Measurements from ENCODE around the gene SLC7A11. TPM values are rescaled to one million over a fixed set of nuclear protein-coding genes. Genes with fewer than 3 reads are reported as not detected.

Gene SLC7A11
- 1 to 10 TPM in 1 of 3 donors, under 1 TPM in 1, not detected in 1; 0.07 to 1.4 TPM for total RNA-seq
- total RNA-seq (2013), result 0.27 TPM

DNA sequence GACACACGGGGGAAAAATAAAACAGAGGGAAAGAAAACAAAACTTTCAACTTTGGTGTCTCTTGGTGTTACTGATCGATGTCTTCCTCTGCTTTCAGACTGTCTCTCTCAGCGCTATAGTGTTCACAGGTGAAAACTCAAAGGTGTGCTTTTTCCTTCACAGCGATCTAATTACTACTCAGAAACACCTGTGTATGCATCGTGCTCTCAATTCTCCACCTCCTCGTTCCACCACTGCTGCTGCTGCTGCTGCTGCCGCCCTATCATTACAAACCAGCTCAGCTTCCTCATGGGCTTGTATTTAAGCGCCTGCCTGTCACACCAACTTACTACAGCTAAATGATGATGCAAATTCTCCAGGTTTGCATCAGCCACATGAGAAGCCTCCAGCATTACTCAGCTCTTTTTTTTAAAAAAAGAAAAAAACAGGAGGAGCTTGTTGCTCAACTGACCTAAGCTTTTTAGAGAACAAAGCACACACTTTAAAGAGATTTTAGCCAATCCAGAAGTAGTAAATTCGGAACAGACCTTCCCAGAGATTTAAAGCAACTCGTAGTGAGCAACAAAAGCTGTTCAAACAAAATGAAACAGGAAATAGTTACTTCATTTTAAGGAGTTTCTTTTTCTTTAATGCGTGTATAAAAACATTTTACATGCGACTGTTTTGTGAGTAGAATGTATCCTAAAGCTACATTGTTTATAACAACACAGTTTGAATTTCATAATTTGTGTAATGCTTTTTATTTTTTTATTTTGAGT, at the start of gene SLC7A11:
SLC7A11 (minus strand) TSS at position 274 of the 758 bp plus-strand sequence. CDS start 280 bp downstream, outside the sequence.
- no peaks in the 10 kb centered on the region for H3K27me3 Mint-ChIP-seq (ENCODE audit: low read depth in 2 of 2)
- H3K36me3 Mint-ChIP-seq, result no peaks in the 10 kb centered on the region
- Histone ChIP-seq H3K27ac (ENCODE audit: low read length) (no peak within 1 kb of the TSS), H3K9me3 (ENCODE audit: control insufficient read depth, insufficient read depth, low read length) (no peaks in the 10 kb centered on the region), H3K4me3 (ENCODE audit: low read length) (no peak within 1 kb of the TSS), H3K36me3 (ENCODE audit: control insufficient read depth, insufficient read depth, low read length) (no peaks in the 10 kb centered on the region), H3K27me3 (ENCODE audit: control insufficient read depth, insufficient read depth, low read length) (no peaks in the 10 kb centered on the region), H3K4me1 (ENCODE audit: control insufficient read depth, insufficient read depth, low read length) (peaks cover 7% of the 10 kb centered on the region)
- intact Hi-C loops (cut with micrococcal nuclease), result no loop called here
- no peaks in the 10 kb centered on the region for H3K9me3 Mint-ChIP-seq
- peaks cover 10 to 12% of the 10 kb centered on the region in 2 donors for H3K4me1 Mint-ChIP-seq
- TF ChIP-seq, protein P1, sequence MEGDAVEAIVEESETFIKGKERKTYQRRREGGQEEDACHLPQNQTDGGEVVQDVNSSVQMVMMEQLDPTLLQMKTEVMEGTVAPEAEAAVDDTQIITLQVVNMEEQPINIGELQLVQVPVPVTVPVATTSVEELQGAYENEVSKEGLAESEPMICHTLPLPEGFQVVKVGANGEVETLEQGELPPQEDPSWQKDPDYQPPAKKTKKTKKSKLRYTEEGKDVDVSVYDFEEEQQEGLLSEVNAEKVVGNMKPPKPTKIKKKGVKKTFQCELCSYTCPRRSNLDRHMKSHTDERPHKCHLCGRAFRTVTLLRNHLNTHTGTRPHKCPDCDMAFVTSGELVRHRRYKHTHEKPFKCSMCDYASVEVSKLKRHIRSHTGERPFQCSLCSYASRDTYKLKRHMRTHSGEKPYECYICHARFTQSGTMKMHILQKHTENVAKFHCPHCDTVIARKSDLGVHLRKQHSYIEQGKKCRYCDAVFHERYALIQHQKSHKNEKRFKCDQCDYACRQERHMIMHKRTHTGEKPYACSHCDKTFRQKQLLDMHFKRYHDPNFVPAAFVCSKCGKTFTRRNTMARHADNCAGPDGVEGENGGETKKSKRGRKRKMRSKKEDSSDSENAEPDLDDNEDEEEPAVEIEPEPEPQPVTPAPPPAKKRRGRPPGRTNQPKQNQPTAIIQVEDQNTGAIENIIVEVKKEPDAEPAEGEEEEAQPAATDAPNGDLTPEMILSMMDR (IDR thresholded peaks at IDR 0.05), result no peak
- peak within 1 kb of the TSS; percentile 68 for H3K4me3 Mint-ChIP-seq
- DNase-seq (peak in 1 of 2 donors; percentile 60), ATAC-seq (peak; percentile 67 to 94 (median 84))
- H3K27ac Mint-ChIP-seq, result no peak within 1 kb of the TSS
- 9% methylated on average over 10 of the region's 12 CpGs for WGBS (ENCODE audit: insufficient coverage)

- Histone ChIP-seq H3K36me3 (ENCODE audit: control insufficient read depth, insufficient read depth, low read length) (no peaks in the 10 kb centered on the region), H3K27ac (ENCODE audit: low read length) (no peak overlapping the region), H3K4me3 (ENCODE audit: low read length) (no peak overlapping the region), H3K9me3 (ENCODE audit: control insufficient read depth, insufficient read depth, low read length) (no peaks in the 10 kb centered on the region), H3K4me1 (ENCODE audit: control insufficient read depth, insufficient read depth, low read length) (no peaks in the 10 kb centered on the region), H3K27me3 (ENCODE audit: control insufficient read depth, insufficient read depth, low read length) (no peaks in the 10 kb centered on the region)
- no peaks in the 10 kb centered on the region for H3K4me1 Mint-ChIP-seq
- intact Hi-C loops (cut with micrococcal nuclease), result no loop called here
- peaks cover 3 to 4% of the 10 kb centered on the region in 2 donors for H3K9me3 Mint-ChIP-seq
- no peaks in the 10 kb centered on the region for H3K27me3 Mint-ChIP-seq (ENCODE audit: low read depth in 2 of 2)
- no peak overlapping the region for H3K4me3 Mint-ChIP-seq
- DNase-seq, result no peak
- no peaks in the 10 kb centered on the region for H3K36me3 Mint-ChIP-seq
- H3K27ac Mint-ChIP-seq, result no peak overlapping the region
- 92% methylated on average over 3 of the region's 3 CpGs for WGBS (ENCODE audit: insufficient coverage)
- ATAC-seq, result no peak
- TF ChIP-seq, protein P1 (IDR thresholded peaks at IDR 0.05), result no peak
Observed at GRCh38 chr4:138291431-138291830, 49.3 kb upstream of the SLC7A11 start.

DNA sequence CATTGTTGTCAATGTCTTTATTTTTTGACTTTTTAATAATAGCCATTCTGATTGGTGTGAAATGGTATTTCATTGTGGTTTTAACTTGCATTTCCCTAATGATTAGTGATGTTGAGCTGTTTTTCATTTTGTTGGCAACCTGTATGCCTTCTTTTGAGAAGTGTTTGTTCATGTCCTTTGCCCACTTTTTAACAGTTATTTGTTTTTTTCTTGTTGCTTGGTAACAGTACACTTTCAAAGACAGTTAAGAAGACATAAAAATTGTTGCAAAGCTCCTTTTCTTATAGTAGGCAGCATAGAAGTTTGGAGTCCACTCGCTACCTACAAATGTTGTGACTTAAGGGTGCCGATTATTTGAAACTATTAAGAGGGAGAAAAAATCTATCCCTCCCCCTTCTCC, 48.7 kb upstream of the SLC7A11 start:
- no peak overlapping the region for H3K27ac Mint-ChIP-seq
- H3K27me3 Mint-ChIP-seq (ENCODE audit: low read depth in 2 of 2), result no peaks in the 10 kb centered on the region
- H3K9me3 Mint-ChIP-seq, result peaks cover 3 to 4% of the 10 kb centered on the region in 2 donors
- Histone ChIP-seq H3K27me3 (ENCODE audit: control insufficient read depth, insufficient read depth, low read length) (no peaks in the 10 kb centered on the region), H3K4me3 (ENCODE audit: low read length) (no peak overlapping the region), H3K9me3 (ENCODE audit: control insufficient read depth, insufficient read depth, low read length) (no peaks in the 10 kb centered on the region), H3K36me3 (ENCODE audit: control insufficient read depth, insufficient read depth, low read length) (no peaks in the 10 kb centered on the region), H3K4me1 (ENCODE audit: control insufficient read depth, insufficient read depth, low read length) (no peaks in the 10 kb centered on the region), H3K27ac (ENCODE audit: low read length) (no peak overlapping the region)
- H3K36me3 Mint-ChIP-seq, result no peaks in the 10 kb centered on the region
- intact Hi-C loops (cut with micrococcal nuclease), result no loop called here
- WGBS (ENCODE audit: insufficient coverage), result no CpG with 5 or more reads among the region's 2 CpGs
- TF ChIP-seq, protein P1 (IDR thresholded peaks at IDR 0.05), result no peak
- H3K4me1 Mint-ChIP-seq, result no peaks in the 10 kb centered on the region
- DNase-seq, result no peak
- no peak for ATAC-seq
- H3K4me3 Mint-ChIP-seq, result no peak overlapping the region

Data from natural killer cell (primary cell).